Suppressor macrophage treated with lipopolysaccharide for 1 hour (primary cell): ENCODE data around the gene RNF103.

Experiments
- DNase-seq, 3 donors: peaks; one replicate each; pipeline ENCODE4 v3.0.0-alpha.2; 2020 to 2022

The RNF103 gene

DNA sequence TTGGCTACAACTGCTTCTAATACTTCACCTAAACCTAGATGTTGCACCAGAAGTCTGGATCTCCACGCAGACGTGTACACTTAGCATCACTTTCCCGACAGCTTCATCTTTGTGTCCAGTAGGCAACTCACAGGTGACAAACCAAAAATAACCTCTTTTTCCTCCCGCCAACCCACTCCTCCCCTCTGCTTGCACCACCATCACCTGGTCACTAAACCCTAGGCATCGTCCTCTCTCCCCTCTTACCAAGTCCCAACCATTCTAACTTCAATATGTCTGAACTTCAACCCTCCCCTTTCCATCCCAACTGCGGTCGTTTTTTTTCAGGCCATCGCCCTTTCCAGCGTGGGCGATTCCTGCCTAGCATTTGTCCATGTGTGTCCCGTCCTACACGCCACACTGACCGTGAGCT, 60.0 kb downstream of the RNF103 start:
- DNase-seq, result no peak

DNA sequence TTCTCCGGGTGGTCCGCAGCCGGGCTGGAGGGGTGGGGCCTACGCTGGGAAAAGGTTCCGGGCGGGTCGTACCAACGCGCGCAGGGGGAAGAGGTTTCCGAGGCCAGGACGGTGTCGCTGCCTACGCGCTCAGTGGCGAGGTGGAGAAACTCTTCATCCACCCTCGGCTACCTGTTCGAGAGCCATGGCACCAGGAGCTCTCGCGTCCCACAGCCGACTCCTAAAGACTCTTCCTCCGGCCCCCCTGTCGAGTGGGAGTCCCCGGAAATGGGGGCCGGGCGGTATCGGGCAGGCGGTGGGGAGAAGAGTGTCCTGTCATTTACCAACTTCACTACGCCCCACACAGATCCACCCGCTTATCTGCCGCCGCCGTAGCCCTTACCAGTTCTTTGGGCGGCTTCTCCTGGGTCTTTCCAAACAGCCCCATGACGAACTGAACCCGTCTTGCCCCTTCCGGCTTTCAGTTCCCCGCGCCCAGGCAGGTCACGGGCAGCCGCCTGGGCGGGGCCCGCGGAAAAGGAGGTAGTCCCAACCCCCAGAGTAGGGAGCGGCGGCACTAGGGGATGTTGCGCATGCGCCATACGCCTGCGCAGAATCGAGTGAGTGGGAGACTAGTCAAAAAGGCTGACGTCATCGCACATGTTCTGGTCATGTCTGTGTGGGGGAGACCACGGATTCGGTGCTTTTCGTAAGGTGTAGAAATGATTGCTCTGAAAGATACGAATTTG, 60.6 kb downstream of the RNF103 start, which contains the start of gene CHMP3:
Gene CHMP3 (minus strand): TSS at position 522 of the 728 bp plus-strand sequence. CDS start 95 bp downstream, at position 427.
- DNase-seq, result peak; percentile 99 to 100 (median 100)

DNA sequence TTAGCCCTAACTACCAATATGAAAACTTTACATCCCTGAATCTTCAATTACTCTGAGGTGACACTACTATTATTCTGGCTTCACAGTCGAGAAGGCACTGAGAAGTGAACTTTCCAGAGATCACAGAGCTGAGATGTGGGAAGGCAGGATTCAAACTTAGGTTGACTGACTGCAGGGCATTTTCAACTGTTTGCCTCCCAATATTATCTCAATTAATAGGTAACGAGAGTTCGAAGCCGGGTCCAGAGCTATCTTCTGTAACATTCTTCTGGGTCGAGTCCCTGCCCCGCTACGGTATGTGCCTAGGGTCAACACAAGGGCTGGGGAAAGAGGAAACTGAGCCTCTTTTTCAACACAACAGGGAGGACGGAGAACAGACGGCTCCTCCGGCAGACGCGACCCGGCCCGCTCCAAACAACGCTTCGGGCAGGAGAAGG, 61.2 kb downstream of the RNF103 start:
- no peak for DNase-seq

DNA sequence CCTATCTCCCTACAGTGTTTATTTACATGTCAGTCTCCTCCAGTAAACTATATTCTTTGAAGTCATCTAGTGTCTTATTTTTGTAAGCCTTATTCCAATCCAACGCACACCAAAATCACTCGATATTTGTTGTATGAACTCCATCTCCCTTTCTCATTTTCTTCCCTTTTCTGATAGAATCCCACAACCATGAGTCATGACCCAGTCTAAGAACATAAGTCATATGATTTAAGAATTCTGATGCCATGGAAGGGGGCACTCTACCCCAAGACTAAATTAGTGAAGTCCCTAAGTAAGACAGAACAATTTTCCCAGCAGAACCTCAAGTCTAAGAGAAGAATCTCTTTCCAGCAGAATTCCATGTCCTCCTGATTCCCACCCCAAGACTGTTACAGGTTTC, 65.8 kb downstream of the RNF103 start:
- DNase-seq, result peak; percentile 49 to 74 (median 71)

DNA sequence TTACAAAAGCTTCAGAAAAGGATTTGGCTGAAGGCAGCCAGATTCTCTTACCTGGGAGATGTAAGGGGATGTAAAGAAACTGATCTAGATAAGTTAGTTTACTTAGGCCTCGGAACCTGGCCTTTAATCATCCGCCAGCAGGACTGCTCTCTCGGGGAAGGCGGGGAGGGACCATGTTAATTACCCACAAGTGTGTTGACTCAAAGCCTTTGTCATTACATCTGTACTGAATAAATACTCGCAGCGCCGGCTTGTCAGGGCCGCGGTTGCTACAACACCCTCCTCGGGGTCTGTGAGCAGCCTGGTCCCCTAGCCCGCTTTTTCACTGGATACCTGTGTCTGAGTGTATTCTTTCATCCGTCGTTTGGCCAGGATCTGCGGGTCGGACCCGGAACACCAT, 67.2 kb downstream of the RNF103 start:
- DNase-seq, result no peak
